ENCODE data around the gene DISP2.

Gene DISP2

DNA sequence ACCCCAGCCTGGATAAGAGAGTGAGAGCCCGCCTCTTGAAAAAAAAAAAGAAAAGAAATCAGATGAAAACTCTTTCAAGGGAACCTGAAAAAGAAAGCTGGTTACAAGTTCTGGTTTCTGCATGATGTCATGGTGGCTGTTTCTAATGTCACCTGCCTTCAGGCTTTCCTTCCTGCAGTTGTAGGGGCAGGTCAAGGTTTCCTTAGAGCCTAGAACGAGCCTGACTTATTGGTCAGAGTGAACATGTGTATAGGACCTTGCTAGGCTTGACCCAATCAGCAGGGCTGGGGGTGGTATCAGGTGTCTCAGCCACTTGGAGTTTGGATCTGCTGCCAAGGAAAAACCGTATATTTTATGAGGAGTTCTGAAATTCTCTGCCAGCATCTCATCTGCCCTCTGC is 51.3 kb downstream of the DISP2 start:
- Histone ChIP-seq H3F3A (ENCODE audit: insufficient read depth) (no peaks in the 10 kb centered on the region), H3K27me3 (ENCODE audit: low read length) (no peaks in the 10 kb centered on the region), H3K4me3 (ENCODE audit: insufficient read depth, low read length, poor library complexity, severe bottlenecking) (no peak overlapping the region), H3K27ac (ENCODE audit: low read depth, low read length) (no peak overlapping the region), H2AFZ (ENCODE audit: low read depth, low read length, severe bottlenecking) (no peak overlapping the region), H4K20me1 (ENCODE audit: low read depth, low read length) (no peaks in the 10 kb centered on the region), H3K4me2 (ENCODE audit: low read depth, low read length, poor library complexity, severe bottlenecking) (no peak overlapping the region), H3K36me3 (ENCODE audit: low read length) (no peaks in the 10 kb centered on the region), H3K9ac (ENCODE audit: low read length) (no peak overlapping the region), H3K9me2 (replicated peaks; ENCODE audit: insufficient read depth, low read length) (no peaks in the 10 kb centered on the region), H3K79me2 (ENCODE audit: insufficient read depth, low read length) (peaks cover 7% of the 10 kb centered on the region), H3K9me3 (ENCODE audit: insufficient read depth, low read length) (no peaks in the 10 kb centered on the region)
- TF ChIP-seq, protein P1, sequence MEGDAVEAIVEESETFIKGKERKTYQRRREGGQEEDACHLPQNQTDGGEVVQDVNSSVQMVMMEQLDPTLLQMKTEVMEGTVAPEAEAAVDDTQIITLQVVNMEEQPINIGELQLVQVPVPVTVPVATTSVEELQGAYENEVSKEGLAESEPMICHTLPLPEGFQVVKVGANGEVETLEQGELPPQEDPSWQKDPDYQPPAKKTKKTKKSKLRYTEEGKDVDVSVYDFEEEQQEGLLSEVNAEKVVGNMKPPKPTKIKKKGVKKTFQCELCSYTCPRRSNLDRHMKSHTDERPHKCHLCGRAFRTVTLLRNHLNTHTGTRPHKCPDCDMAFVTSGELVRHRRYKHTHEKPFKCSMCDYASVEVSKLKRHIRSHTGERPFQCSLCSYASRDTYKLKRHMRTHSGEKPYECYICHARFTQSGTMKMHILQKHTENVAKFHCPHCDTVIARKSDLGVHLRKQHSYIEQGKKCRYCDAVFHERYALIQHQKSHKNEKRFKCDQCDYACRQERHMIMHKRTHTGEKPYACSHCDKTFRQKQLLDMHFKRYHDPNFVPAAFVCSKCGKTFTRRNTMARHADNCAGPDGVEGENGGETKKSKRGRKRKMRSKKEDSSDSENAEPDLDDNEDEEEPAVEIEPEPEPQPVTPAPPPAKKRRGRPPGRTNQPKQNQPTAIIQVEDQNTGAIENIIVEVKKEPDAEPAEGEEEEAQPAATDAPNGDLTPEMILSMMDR (IDR thresholded peaks at IDR 0.05; ENCODE audit: insufficient read depth, low read length, poor library complexity, severe bottlenecking), result no peak
- no peak for TF ChIP-seq EZH2phosphoT487 (conservative IDR thresholded peaks at IDR 0.05; ENCODE audit: low read length)

DNA sequence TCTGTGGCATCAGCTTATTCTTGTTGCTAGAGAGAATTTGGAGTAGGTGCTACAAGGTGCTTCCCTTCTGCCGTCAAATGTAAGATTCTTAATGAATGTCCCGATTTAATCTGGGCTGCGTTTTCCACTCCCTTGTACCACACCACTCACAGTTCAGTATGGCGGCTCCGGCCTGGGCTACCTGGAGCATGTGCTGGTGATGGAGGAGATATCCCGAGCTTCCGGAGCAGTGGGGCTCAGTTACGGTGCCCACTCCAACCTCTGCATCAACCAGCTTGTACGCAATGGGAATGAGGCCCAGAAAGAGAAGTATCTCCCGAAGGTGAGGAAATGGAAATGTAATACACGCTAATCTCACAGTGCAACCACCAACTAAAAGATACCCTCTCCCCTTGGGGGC is 52.5 kb downstream of the DISP2 start:
- Histone ChIP-seq H3K79me2 (ENCODE audit: insufficient read depth, low read length) (peaks cover 7% of the 10 kb centered on the region), H3K9me2 (replicated peaks; ENCODE audit: insufficient read depth, low read length) (no peaks in the 10 kb centered on the region), H3K9ac (ENCODE audit: low read length) (no peak overlapping the region), H3F3A (ENCODE audit: insufficient read depth) (no peaks in the 10 kb centered on the region), H3K27ac (ENCODE audit: low read depth, low read length) (no peak overlapping the region), H3K36me3 (ENCODE audit: low read length) (no peaks in the 10 kb centered on the region), H3K9me3 (ENCODE audit: insufficient read depth, low read length) (no peaks in the 10 kb centered on the region), H4K20me1 (ENCODE audit: low read depth, low read length) (no peaks in the 10 kb centered on the region), H3K4me2 (ENCODE audit: low read depth, low read length, poor library complexity, severe bottlenecking) (no peak overlapping the region), H2AFZ (ENCODE audit: low read depth, low read length, severe bottlenecking) (no peak overlapping the region), H3K27me3 (ENCODE audit: low read length) (no peaks in the 10 kb centered on the region), H3K4me3 (ENCODE audit: insufficient read depth, low read length, poor library complexity, severe bottlenecking) (no peak overlapping the region)
- TF ChIP-seq EZH2phosphoT487 (conservative IDR thresholded peaks at IDR 0.05; ENCODE audit: low read length), result no peak
- TF ChIP-seq, protein P1 (IDR thresholded peaks at IDR 0.05; ENCODE audit: insufficient read depth, low read length, poor library complexity, severe bottlenecking), result no peak

DNA sequence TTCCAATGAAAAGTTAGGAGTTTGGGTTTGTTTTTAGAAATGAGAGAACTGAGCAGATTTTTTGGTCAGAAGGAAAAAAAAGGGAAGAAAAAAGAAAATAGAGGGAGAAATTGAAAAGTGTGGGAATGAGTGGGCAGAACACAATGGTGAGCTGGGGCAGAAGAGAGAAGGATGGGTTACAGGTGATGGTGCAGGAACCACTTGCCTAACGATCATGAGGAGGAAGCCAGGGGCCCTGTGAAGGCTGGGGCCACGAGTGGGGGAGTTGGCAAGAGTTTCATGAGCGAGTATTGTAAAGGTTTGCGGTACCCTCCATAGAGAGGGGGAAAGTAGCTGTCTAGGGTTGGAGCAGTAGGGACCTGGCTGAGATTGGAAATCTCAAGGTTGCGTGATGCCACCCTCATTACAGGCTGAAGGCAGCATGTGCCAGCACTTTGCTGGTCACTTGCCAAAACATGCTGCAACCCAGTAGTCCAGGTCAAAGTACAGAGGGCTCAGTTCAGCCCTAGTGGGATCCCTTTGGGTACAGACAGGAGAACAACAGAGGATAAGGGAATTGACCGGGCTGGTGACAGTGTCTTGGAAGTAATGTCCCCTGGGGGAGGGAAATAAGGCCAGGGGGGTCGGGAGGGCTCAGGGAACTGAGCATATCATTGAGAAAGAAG is 54.2 kb downstream of the DISP2 start:
- Histone ChIP-seq H3K4me2 (ENCODE audit: low read depth, low read length, poor library complexity, severe bottlenecking) (no peak overlapping the region), H3K4me3 (ENCODE audit: insufficient read depth, low read length, poor library complexity, severe bottlenecking) (no peak overlapping the region), H3F3A (ENCODE audit: insufficient read depth) (no peaks in the 10 kb centered on the region), H3K27ac (ENCODE audit: low read depth, low read length) (no peak overlapping the region), H2AFZ (ENCODE audit: low read depth, low read length, severe bottlenecking) (no peak overlapping the region), H4K20me1 (ENCODE audit: low read depth, low read length) (no peaks in the 10 kb centered on the region), H3K27me3 (ENCODE audit: low read length) (no peaks in the 10 kb centered on the region), H3K79me2 (ENCODE audit: insufficient read depth, low read length) (no peaks in the 10 kb centered on the region), H3K36me3 (ENCODE audit: low read length) (no peaks in the 10 kb centered on the region), H3K9me3 (ENCODE audit: insufficient read depth, low read length) (no peaks in the 10 kb centered on the region), H3K9me2 (replicated peaks; ENCODE audit: insufficient read depth, low read length) (no peaks in the 10 kb centered on the region), H3K9ac (ENCODE audit: low read length) (no peak overlapping the region)
- TF ChIP-seq EZH2phosphoT487 (conservative IDR thresholded peaks at IDR 0.05; ENCODE audit: low read length), result no peak
- TF ChIP-seq, protein P1 (IDR thresholded peaks at IDR 0.05; ENCODE audit: insufficient read depth, low read length, poor library complexity, severe bottlenecking), result no peak
